ENCODE results near the gene EEF1A1. TPM values are rescaled to one million over a fixed set of nuclear protein-coding genes. Genes with fewer than 3 reads are reported as not detected.

Gene EEF1A1
- total RNA-seq, 1 experiment from 2014 or later = 7,052 TPM

DNA sequence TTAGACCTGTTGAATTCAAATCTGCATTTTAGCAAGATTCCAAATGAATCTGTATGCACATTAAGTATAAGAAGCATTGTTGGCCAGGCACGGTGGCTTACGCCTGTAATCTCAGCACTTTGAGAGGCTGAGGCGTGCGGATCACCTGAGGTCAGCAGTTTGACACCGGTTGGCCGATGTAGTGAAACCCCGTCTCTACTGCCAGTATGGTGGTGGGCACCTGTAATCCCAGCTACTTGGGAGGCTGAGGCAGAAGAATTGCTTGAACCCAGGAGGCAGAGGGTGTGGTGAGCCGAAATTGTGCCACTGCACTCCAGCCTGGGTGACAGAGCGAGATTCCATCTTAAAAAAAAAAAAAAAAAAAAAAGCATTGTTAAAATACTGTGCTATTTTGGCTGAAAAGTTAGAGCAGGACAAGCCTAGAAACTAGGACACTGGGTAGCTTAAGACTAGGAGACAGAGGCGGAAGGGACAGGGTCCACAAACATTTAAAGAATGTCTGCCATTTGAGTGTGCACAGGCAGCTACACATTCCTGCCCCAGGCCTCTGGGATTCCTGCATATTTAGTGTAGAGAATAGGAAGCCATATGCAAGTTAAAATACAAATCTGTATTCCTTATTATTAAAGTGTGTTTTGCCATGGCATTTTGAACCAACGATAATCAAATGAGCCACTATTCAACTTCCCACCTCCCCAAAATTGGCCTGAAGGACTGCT lies 45.1 kb upstream of the EEF1A1 start:
- BruUV-seq (replicated peaks) = no TSS peak
- TF ChIP-seq CTCF (IDR thresholded peaks at IDR 0.05; ENCODE audit: unreplicated experiment) = no peak
- H3K27me3 Mint-ChIP-seq (ENCODE audit: unreplicated experiment) = no peaks in the 10 kb centered on the region
- H3K4me3 Mint-ChIP-seq (ENCODE audit: low read depth, unreplicated experiment) = no peak overlapping the region
- H3K36me3 Mint-ChIP-seq (ENCODE audit: insufficient read depth, unreplicated experiment) = peaks cover 9% of the 10 kb centered on the region
- H3K4me1 Mint-ChIP-seq (ENCODE audit: low read depth, unreplicated experiment) = peaks cover 23% of the 10 kb centered on the region
- H3K9me3 Mint-ChIP-seq (ENCODE audit: low read depth, unreplicated experiment) = no peaks in the 10 kb centered on the region
- no peak for DNase-seq
- intact Hi-C loops (cut with micrococcal nuclease; ENCODE audit: unreplicated experiment) = loop anchor here (5.0 kb wide), 1 partner anchor 44 kb away; the partner anchor contains the start of gene EEF1A1
- CTCF ChIA-PET = interaction anchor here (0.8 to 1.3 kb wide), 3 partner anchors 14 to 44 kb away, joined by 3 to 8 read pairs (median 4); no protein-coding TSS in a partner anchor
- H3K27ac Mint-ChIP-seq (ENCODE audit: unreplicated experiment) = no peak overlapping the region

- CTCF ChIA-PET = no interaction called here
- BruUV-seq (replicated peaks) = no TSS peak
- TF ChIP-seq CTCF (IDR thresholded peaks at IDR 0.05; ENCODE audit: unreplicated experiment) = no peak
- Mint-ChIP-seq H3K4me3 (ENCODE audit: low read depth, unreplicated experiment) (no peak overlapping the region), H3K4me1 (ENCODE audit: low read depth, unreplicated experiment) (peaks cover 23% of the 10 kb centered on the region), H3K9me3 (ENCODE audit: low read depth, unreplicated experiment) (no peaks in the 10 kb centered on the region), H3K36me3 (ENCODE audit: insufficient read depth, unreplicated experiment) (peaks cover 9% of the 10 kb centered on the region), H3K27me3 (ENCODE audit: unreplicated experiment) (no peaks in the 10 kb centered on the region), H3K27ac (ENCODE audit: unreplicated experiment) (peak overlapping the region; percentile 22)
- DNase-seq = no peak
- intact Hi-C loops (cut with micrococcal nuclease; ENCODE audit: unreplicated experiment) = loop anchor here (5.0 kb wide), 1 partner anchor 42 kb away; the partner anchor contains the start of gene EEF1A1
Observed at GRCh38 chr6:73564578-73565345, 43.9 kb upstream of the EEF1A1 start.

DNA sequence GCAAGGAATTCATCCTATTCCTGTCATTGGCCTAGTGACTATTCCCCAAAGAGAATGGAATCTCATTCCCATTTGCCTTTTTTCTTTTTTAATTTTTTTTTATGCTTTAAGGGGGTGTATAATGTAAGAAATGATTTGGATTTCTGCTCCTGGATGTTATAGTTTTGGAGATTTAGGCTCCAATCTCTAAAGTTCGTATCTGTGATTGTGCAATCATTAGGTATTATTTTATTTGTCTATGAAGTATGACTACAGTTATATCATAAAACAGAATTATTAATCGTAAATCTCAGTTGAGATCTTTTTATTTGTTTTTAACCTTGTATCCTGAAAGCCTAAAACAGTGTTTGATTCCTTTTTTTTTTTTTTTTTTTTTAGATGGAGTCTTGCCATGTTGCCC lies 41.7 kb upstream of the EEF1A1 start:
- no peak for TF ChIP-seq CTCF (IDR thresholded peaks at IDR 0.05; ENCODE audit: unreplicated experiment)
- DNase-seq = no peak
- Mint-ChIP-seq H3K4me1 (ENCODE audit: low read depth, unreplicated experiment) (peaks cover 23% of the 10 kb centered on the region), H3K9me3 (ENCODE audit: low read depth, unreplicated experiment) (no peaks in the 10 kb centered on the region), H3K4me3 (ENCODE audit: low read depth, unreplicated experiment) (no peak overlapping the region), H3K27me3 (ENCODE audit: unreplicated experiment) (no peaks in the 10 kb centered on the region), H3K36me3 (ENCODE audit: insufficient read depth, unreplicated experiment) (peaks cover 13% of the 10 kb centered on the region), H3K27ac (ENCODE audit: unreplicated experiment) (no peak overlapping the region)
- no TSS peak for BruUV-seq (replicated peaks)
- intact Hi-C loops (cut with micrococcal nuclease; ENCODE audit: unreplicated experiment) = no loop called here
- CTCF ChIA-PET = no interaction called here

DNA sequence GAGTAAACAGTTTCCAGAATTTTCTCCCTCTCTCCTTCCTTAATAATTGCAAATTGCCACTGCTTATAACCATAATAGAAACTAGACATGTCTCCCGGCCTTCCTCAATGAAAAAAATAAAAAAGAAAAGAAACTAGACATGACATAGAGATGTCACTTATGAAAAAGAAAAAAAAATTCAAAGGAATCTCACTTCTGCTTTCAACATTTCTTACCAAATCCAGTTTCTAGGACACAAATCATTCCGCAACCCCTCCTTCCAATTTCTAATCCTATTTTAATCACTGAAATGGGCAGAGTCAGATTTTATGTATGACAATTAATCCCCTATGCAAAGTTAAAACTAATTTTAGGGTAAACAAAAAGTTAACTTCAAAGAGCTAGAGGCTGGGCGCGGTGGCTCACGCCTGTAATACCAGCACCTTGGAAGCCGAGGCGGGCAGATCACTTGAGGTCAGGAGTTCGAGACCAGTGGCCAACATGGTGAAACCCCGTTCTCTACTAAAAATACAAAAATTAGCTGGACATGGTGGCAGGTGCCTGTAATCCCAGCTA lies 40.1 kb upstream of the EEF1A1 start:
- Mint-ChIP-seq H3K9me3 (ENCODE audit: low read depth, unreplicated experiment) (no peaks in the 10 kb centered on the region), H3K36me3 (ENCODE audit: insufficient read depth, unreplicated experiment) (peaks cover 4% of the 10 kb centered on the region), H3K27me3 (ENCODE audit: unreplicated experiment) (no peaks in the 10 kb centered on the region), H3K4me1 (ENCODE audit: low read depth, unreplicated experiment) (peaks cover 8% of the 10 kb centered on the region), H3K4me3 (ENCODE audit: low read depth, unreplicated experiment) (no peak overlapping the region), H3K27ac (ENCODE audit: unreplicated experiment) (no peak overlapping the region)
- no peak for TF ChIP-seq CTCF (IDR thresholded peaks at IDR 0.05; ENCODE audit: unreplicated experiment)
- no TSS peak for BruUV-seq (replicated peaks)
- CTCF ChIA-PET = no interaction called here
- no peak for DNase-seq
- intact Hi-C loops (cut with micrococcal nuclease; ENCODE audit: unreplicated experiment) = no loop called here

Measured in Calu3 (cell line).